Mammary epithelial cell (primary cell): Measurements from ENCODE around the gene WEE2.

Source experiments
- EZH2 ChIP-seq: IDR thresholded peaks from 2 replicates; pipeline ENCODE4 v1.6.1; 2012; ENCODE audit warnings: low read length, inconsistent platforms, borderline replicate concordance
- TF ChIP-seq, protein P1 (sequence below), 2 donors: IDR thresholded peaks in 1 of 2; conservative IDR thresholded peaks in 1 of 2; 2 replicates each; pipeline ENCODE4 v1.5.1; 2011 to 2012; ENCODE audit warnings: inconsistent platforms in 2 of 2, low read length in 2 of 2, mild to moderate bottlenecking in 2 of 2, control low read depth in 1 of 2, low read depth in 1 of 2; ENCODE audit not compliant: insufficient read depth in 1 of 2; ENCODE audit errors: extremely low read depth in 1 of 2

- TF ChIP-seq EZH2 = no peak
- TF ChIP-seq, protein P1, sequence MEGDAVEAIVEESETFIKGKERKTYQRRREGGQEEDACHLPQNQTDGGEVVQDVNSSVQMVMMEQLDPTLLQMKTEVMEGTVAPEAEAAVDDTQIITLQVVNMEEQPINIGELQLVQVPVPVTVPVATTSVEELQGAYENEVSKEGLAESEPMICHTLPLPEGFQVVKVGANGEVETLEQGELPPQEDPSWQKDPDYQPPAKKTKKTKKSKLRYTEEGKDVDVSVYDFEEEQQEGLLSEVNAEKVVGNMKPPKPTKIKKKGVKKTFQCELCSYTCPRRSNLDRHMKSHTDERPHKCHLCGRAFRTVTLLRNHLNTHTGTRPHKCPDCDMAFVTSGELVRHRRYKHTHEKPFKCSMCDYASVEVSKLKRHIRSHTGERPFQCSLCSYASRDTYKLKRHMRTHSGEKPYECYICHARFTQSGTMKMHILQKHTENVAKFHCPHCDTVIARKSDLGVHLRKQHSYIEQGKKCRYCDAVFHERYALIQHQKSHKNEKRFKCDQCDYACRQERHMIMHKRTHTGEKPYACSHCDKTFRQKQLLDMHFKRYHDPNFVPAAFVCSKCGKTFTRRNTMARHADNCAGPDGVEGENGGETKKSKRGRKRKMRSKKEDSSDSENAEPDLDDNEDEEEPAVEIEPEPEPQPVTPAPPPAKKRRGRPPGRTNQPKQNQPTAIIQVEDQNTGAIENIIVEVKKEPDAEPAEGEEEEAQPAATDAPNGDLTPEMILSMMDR (conservative IDR thresholded peaks at IDR 0.05 in 1 of 2, IDR thresholded peaks at IDR 0.05 in 1 of 2; ENCODE audit: extremely low read depth in 1 of 2, insufficient read depth in 1 of 2, low read depth in 1 of 2, low read length in 2 of 2) = no peak
These were observed 11.8 kb upstream of the WEE2 start for GRCh38 chr7:141696348-141696747.
